SK-N-SH (cell line): ENCODE data around the gene RAPGEF6.

Source experiments
- CTCF ChIP-seq: fragments of 200-600 bp; sonication (generic); IDR thresholded peaks from 2 replicates; pipeline ENCODE4 v1.6.1; 2017; ENCODE audit warnings: antibody characterized with exemption, mild to moderate bottlenecking, moderate library complexity
- ELF1 ChIP-seq: IDR thresholded peaks from 2 replicates; pipeline ENCODE4 v1.4.0; 2012
- EZH2phosphoT487 ChIP-seq: fragments of 200-600 bp; sonication (generic); IDR thresholded peaks from 2 replicates; pipeline ENCODE4 v1.6.1; 2017; ENCODE audit warnings: low read depth, mixed run types, mild to moderate bottlenecking, antibody characterized with exemption, moderate library complexity, borderline replicate concordance
- POLR2AphosphoS5 ChIP-seq: IDR thresholded peaks from 2 replicates; pipeline ENCODE4 v1.6.1; 2012; ENCODE audit warnings: low read depth, low read length
- TCF12 ChIP-seq: IDR thresholded peaks from 2 replicates; pipeline ENCODE4 v1.4.0; 2012
- USF2 ChIP-seq: fragments of 150-350 bp; IDR thresholded peaks from 2 replicates; pipeline ENCODE4 v1.6.1; 2017; ENCODE audit warnings: antibody characterized with exemption, low read length, low read depth, borderline replicate concordance
- YY1 ChIP-seq: IDR thresholded peaks from 2 replicates; pipeline ENCODE4 v1.4.0; 2012; ENCODE audit warnings: low read depth, mild to moderate bottlenecking

- TF ChIP-seq CTCF = no peak
- no peak for TF ChIP-seq USF2
- no peak for TF ChIP-seq EZH2phosphoT487
- TF ChIP-seq YY1 = no peak
- TF ChIP-seq POLR2AphosphoS5 = no peak
- no peak for TF ChIP-seq TCF12
- TF ChIP-seq ELF1 = no peak
Measured at GRCh38 chr5:131413605-131414559, 221.1 kb downstream of the RAPGEF6 start.
